GM18517 (cell line): ENCODE data around the gene MTCL3.
"Not testable (repeated sequence)": the region's sequence is repeated elsewhere in the genome, so short reads cannot be mapped to it uniquely, and the experiment has no call there.

Experiments used
- ATAC-seq: cut with Tn5 transposase; IDR thresholded peaks from one replicate; pipeline ENCODE4 v1.9.1; 2021; ENCODE audit warnings: mild to moderate bottlenecking, moderate library complexity; ENCODE audit not compliant: unreplicated experiment

The MTCL3 gene

DNA sequence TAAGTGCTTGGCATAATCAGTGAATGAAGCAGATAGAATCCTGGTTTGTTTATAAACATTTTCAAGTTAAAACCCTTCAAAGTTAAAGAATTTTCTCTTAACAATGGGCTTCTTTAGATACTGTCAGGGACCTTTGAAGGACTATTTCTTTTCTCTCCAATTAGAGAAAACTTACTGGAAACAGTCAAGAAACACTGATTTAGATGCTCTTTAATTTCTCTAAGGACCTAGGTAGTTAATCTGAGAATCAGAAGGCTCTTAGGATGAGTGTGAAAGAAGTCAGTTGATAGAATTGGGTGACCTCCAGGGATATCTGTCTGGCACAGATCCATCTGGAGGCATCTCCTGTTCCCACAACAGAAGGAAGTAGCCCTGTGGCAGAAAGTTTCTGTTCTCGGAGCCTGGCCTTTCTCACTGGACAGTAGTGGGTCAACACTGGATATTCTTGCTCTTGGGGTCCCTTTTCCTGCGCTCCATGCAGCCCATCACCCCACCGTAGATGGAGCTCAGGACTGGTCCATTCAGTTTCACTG is 82.5 kb downstream of the MTCL3 start:
- ATAC-seq: no peak

DNA sequence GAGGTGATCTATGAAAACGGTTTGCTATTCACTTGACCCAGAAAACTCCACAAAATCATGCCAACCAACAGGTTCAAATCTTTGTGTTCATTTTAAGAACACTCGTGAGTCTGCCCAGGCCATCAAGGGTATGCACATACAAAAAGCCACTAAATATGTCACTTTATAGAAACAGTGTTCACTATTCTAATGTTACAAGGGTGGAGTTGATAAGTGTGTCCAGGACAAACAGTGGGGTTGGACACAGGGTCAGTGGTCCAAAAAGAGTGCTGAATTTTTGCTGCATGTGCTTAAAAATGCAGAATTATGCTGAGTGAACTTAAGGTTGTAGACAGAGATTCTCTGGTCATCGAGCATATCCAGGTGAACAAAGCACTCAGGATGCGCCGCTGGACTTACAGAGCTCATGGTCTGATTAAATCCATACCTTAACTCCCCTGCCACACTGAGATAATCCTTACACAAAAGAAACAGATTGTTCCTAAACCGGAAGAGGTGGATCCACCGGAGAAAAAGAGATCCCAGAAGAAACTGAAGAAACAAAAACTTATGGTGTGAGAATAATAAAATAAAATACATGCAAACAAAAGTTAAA is 83.4 kb downstream of the MTCL3 start:
- no peak for ATAC-seq

- ATAC-seq: no peak
Observed at GRCh38 chr6:127434651-127435050, 84.5 kb downstream of the MTCL3 start.

DNA sequence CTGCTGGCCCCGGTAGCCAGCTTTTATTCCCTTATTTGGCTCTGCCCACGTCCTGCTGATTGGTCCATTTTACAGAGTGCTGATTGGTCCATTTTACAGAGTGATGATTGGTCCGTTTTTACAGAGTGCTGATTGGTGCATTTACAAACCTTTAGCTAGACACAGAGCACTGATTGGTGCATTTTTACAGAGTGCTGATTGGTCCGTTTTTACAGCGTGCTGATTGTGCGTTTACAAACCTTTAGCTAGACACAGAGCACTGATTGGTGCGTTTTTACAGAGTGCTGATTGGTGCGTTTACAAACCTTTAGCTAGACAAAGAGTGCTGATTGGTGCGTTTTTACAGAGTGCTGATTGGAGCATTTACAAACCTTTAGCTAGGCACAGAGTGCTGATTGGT is 90.6 kb downstream of the MTCL3 start:
- ATAC-seq: not testable (repeated sequence)

- no peak for ATAC-seq
Observed at GRCh38 chr6:127423921-127424320, 95.2 kb downstream of the MTCL3 start.
